H1 (cell line): ENCODE measurements around the gene HM13. TPM values are rescaled to one million over a fixed set of nuclear protein-coding genes. Genes with fewer than 3 reads are reported as not detected.
A peak's percentile ranks its signal among the peaks of the same experiment; 100 is the strongest.

ENCODE experiments used
- POLR2AphosphoS5 ChIP-seq: IDR thresholded peaks from 2 replicates; pipeline ENCODE4 v1.6.1; 2011; ENCODE audit warnings: low read depth, low read length
- RNF2 ChIP-seq: fragments of 200-900, 300-1000 bp; sonication (generic); IDR thresholded peaks from 2 replicates; pipeline ENCODE4 v1.7.1; 2016; ENCODE audit warnings: borderline replicate concordance, low read depth, mild to moderate bottlenecking, antibody characterized with exemption, low read length; ENCODE audit not compliant: poor library complexity, severe bottlenecking; ENCODE audit errors: missing control alignments
- SIN3A ChIP-seq, 2 experiments: IDR thresholded peaks in 1 of 2; conservative IDR thresholded peaks in 1 of 2; 2 replicates each; pipeline ENCODE4 v1.6.1; 2011 to 2012; ENCODE audit warnings: low read length in 2 of 2, improper control_type of control experiment in 1 of 2, low read depth in 1 of 2, mild to moderate bottlenecking in 1 of 2
- polyA plus RNA-seq, 7 experiments: library from polyadenylated mRNA; depleted of rRNA in 3 of 7; stranded (reverse) in 5 of 7; unstranded in 2 of 7; fragments of >200 nt in 5 of 7; fragments of 200-250 nt in 2 of 7; gene quantifications; 1 replicate in 5 of 7; 2 replicates in 1 of 7; 4 replicates in 1 of 7; pipeline versions ENCODE4 v1.2.1 to v1.2.3, GENCODE V29; 2011 to 2013; ENCODE audit warnings: missing spikeins in 2 of 7, mixed read lengths in 2 of 7
- total RNA-seq: library from RNA; stranded (reverse); fragmentation: NEBNext Ultra II Directional; extraction: Animal tissue kit (Norgen Biotek cat#: 25700); gene quantifications from 2 replicates; pipeline ENCODE4 v1.2.1, GENCODE V29; 2021
- TF ChIP-seq, protein P1 (sequence below), 3 experiments: IDR thresholded peaks; 1 replicate in 2 of 3; 2 replicates in 1 of 3; pipeline versions ENCODE4 v1.5.1 to v1.6.1; 2011; ENCODE audit warnings: low read length in 3 of 3, mild to moderate bottlenecking in 3 of 3, inconsistent platforms in 2 of 3, low read depth in 1 of 3, moderate library complexity in 1 of 3; ENCODE audit not compliant: insufficient read depth in 1 of 3; ENCODE audit errors: control extremely low read depth in 1 of 3

The HM13 gene
- total and polyA plus RNA-seq, 2 of the 8 experiments (the other 6 are each of a cell fraction or from before 2014, with no cell fraction given), result 118 to 183 TPM

- TF ChIP-seq, protein P1, sequence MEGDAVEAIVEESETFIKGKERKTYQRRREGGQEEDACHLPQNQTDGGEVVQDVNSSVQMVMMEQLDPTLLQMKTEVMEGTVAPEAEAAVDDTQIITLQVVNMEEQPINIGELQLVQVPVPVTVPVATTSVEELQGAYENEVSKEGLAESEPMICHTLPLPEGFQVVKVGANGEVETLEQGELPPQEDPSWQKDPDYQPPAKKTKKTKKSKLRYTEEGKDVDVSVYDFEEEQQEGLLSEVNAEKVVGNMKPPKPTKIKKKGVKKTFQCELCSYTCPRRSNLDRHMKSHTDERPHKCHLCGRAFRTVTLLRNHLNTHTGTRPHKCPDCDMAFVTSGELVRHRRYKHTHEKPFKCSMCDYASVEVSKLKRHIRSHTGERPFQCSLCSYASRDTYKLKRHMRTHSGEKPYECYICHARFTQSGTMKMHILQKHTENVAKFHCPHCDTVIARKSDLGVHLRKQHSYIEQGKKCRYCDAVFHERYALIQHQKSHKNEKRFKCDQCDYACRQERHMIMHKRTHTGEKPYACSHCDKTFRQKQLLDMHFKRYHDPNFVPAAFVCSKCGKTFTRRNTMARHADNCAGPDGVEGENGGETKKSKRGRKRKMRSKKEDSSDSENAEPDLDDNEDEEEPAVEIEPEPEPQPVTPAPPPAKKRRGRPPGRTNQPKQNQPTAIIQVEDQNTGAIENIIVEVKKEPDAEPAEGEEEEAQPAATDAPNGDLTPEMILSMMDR (IDR thresholded peaks at IDR 0.05; ENCODE audit: control extremely low read depth in 1 of 3, insufficient read depth in 1 of 3, low read depth in 1 of 3, low read length in 3 of 3), result peak in 2 of 3 experiments; percentile 0 to 12; a peak in 1 of 4 replicates
- TF ChIP-seq SIN3A (conservative IDR thresholded peaks at IDR 0.05 in 1 of 2, IDR thresholded peaks at IDR 0.05 in 1 of 2; ENCODE audit: low read depth in 1 of 2, low read length in 2 of 2), result no peak
- TF ChIP-seq POLR2AphosphoS5, result peak; percentile 90
- no peak for TF ChIP-seq RNF2
- TF ChIP-seq, all 59 proteins: peak for 4
Observed at GRCh38 chr20:31572042-31572700, 57.9 kb downstream of the HM13 start (continued).
